ENCODE measurements around the gene COL5A1.
"Not testable (repeated sequence)": the region's sequence is repeated elsewhere in the genome, so short reads cannot be mapped to it uniquely, and the experiment has no call there.

COL5A1 gene

DNA sequence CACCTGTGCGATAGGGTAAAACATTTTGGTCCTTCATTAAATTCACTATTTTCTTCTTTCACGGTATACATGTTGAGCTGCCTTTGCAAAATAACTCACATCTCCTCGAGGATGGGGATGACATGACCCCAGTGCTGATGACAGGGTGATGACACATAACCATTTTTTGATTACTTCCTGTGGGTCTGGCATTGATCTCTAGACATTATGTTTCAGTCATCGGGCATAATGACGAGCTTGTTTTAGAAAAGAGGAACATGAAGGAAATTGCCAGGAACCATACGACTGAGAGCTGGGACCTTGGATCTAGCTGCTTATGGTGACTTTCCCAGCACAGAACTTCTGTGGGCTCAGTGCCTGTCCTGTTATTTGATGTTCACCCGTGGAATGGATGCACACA, 25.2 kb downstream of the COL5A1 start:
- no peaks in the 10 kb centered on the region for H3K27me3 Mint-ChIP-seq (ENCODE audit: low read depth)
- H3K36me3 Mint-ChIP-seq (ENCODE audit: low read depth) = peaks cover 26% of the 10 kb centered on the region
- no peaks in the 10 kb centered on the region for H3K9me3 Mint-ChIP-seq
- peaks cover 39% of the 10 kb centered on the region for H3K4me1 Mint-ChIP-seq
- TF ChIP-seq, protein P1, sequence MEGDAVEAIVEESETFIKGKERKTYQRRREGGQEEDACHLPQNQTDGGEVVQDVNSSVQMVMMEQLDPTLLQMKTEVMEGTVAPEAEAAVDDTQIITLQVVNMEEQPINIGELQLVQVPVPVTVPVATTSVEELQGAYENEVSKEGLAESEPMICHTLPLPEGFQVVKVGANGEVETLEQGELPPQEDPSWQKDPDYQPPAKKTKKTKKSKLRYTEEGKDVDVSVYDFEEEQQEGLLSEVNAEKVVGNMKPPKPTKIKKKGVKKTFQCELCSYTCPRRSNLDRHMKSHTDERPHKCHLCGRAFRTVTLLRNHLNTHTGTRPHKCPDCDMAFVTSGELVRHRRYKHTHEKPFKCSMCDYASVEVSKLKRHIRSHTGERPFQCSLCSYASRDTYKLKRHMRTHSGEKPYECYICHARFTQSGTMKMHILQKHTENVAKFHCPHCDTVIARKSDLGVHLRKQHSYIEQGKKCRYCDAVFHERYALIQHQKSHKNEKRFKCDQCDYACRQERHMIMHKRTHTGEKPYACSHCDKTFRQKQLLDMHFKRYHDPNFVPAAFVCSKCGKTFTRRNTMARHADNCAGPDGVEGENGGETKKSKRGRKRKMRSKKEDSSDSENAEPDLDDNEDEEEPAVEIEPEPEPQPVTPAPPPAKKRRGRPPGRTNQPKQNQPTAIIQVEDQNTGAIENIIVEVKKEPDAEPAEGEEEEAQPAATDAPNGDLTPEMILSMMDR (IDR thresholded peaks at IDR 0.05; ENCODE audit: unreplicated experiment in 3 of 3) = no peak
- H3K27ac Mint-ChIP-seq = no peak overlapping the region
- H3K4me3 Mint-ChIP-seq = no peak overlapping the region

DNA sequence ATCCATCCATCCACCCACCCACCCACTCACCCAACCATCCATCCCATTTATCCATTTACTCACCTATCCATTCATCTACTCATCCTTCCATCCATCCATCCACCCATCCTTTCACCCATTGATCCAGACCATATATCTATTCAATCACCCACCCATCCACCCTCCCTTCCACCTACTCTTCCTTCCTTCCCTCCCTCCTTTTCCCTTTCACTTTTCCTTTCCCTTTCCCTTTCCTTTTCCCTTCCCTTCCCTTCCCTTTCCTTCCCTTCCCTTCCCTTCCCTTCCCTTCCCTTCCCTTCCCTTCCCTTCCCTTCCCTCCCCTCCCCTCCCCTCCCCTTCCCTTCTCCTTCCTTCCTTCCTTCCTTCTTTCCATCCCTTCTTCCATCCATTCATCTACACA, 27.4 kb downstream of the COL5A1 start:
- H3K4me3 Mint-ChIP-seq; H3K27me3 Mint-ChIP-seq (ENCODE audit: low read depth); H3K9me3 Mint-ChIP-seq: not testable (repeated sequence)
- H3K4me1 Mint-ChIP-seq = peaks cover 26% of the 10 kb centered on the region
- peak overlapping the region in 2 of 3 experiments; percentile 28 to 36 for H3K27ac Mint-ChIP-seq
- peaks cover 35% of the 10 kb centered on the region for H3K36me3 Mint-ChIP-seq (ENCODE audit: low read depth)

DNA sequence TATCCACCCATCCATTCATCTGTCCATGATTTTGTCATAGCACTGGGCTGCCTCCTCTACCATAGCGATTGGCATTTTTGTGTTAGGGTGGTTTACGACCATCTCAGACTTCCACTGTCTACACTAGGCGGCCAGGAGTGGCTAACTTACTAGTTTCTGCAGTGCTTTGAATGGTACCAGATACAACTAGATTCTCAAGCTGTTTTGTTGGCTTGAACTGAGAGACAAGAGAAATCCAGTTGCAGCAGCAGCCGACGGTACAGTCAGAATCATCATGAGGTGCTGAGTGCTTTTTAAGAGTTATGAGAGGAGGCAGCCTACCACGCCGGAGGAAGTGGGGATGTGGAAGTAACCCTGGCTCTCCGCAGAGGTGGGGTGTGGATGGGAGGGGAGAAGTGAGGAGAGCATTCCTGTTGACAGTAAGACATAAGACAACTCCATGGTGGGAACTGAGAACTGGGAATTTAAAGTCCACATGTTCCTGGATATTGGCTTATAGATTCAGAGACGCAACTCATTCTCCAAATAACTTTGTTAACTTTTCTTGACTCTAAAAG, 27.9 kb downstream of the COL5A1 start:
- Mint-ChIP-seq H3K27ac (peak overlapping the region in 2 of 3 experiments; percentile 28 to 49), H3K4me3 (no peak overlapping the region), H3K27me3 (ENCODE audit: low read depth) (peaks cover 3% of the 10 kb centered on the region), H3K36me3 (ENCODE audit: low read depth) (peaks cover 35% of the 10 kb centered on the region), H3K9me3 (peaks cover 13% of the 10 kb centered on the region), H3K4me1 (peaks cover 26% of the 10 kb centered on the region)
- TF ChIP-seq, protein P1 (IDR thresholded peaks at IDR 0.05; ENCODE audit: unreplicated experiment in 3 of 3) = no peak

DNA sequence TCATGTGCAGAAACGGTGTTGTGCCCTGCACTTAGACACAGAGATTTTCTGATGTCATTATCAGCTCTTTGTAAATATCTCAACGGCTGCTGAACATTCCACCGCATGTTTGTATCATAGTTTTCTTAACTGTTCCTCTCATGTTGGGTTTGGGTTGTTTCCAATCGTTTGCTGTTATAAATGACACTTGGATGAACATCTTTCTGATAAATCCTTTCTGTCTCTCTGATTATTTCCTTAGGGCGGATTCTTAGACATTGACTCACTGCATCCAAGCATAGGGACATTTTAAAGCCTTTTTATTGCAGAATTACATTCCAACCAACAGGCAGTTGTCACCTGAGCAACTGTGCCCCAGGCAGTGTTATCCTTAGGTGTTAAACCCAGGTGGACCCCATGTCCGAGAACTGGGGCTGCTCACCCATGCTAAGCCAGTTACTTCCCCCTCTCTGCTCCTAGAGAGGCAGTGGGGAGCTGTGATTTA, 28.5 kb downstream of the COL5A1 start:
- Mint-ChIP-seq H3K9me3 (peaks cover 15% of the 10 kb centered on the region), H3K4me3 (no peak overlapping the region), H3K4me1 (peaks cover 26% of the 10 kb centered on the region), H3K36me3 (ENCODE audit: low read depth) (peaks cover 36% of the 10 kb centered on the region), H3K27ac (peak overlapping the region in 2 of 3 experiments; percentile 28 to 49), H3K27me3 (ENCODE audit: low read depth) (peaks cover 3% of the 10 kb centered on the region)
- TF ChIP-seq, protein P1 (IDR thresholded peaks at IDR 0.05; ENCODE audit: unreplicated experiment in 3 of 3) = no peak

DNA sequence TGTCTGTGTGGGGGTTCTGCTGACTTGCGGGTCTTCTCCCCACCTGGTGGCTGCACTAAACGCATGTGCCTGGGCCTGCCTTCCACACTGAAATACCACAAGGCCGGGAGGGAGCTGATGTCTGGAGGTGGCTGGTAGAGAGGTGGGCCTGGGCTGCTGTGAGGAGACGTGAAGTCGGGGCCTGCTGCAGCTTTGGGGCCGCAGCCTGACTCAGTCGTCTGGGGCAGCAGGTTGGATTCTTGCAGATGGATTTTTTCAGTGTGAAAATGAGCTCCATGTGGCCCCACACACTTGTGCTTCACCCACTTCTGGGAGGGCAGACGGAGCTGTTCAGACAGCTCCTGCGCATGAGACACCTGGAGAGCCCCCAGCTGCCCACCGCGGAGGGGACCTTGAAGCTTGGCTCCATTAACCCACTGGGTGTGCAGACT, 29.3 kb downstream of the COL5A1 start:
- Mint-ChIP-seq H3K4me1 (peaks cover 26% of the 10 kb centered on the region), H3K9me3 (peaks cover 21% of the 10 kb centered on the region), H3K4me3 (no peak overlapping the region), H3K27me3 (ENCODE audit: low read depth) (peaks cover 3% of the 10 kb centered on the region), H3K27ac (peak overlapping the region in 2 of 3 experiments; percentile 28 to 53), H3K36me3 (ENCODE audit: low read depth) (peaks cover 36% of the 10 kb centered on the region)
- TF ChIP-seq, protein P1 (IDR thresholded peaks at IDR 0.05; ENCODE audit: unreplicated experiment in 3 of 3) = no peak

DNA sequence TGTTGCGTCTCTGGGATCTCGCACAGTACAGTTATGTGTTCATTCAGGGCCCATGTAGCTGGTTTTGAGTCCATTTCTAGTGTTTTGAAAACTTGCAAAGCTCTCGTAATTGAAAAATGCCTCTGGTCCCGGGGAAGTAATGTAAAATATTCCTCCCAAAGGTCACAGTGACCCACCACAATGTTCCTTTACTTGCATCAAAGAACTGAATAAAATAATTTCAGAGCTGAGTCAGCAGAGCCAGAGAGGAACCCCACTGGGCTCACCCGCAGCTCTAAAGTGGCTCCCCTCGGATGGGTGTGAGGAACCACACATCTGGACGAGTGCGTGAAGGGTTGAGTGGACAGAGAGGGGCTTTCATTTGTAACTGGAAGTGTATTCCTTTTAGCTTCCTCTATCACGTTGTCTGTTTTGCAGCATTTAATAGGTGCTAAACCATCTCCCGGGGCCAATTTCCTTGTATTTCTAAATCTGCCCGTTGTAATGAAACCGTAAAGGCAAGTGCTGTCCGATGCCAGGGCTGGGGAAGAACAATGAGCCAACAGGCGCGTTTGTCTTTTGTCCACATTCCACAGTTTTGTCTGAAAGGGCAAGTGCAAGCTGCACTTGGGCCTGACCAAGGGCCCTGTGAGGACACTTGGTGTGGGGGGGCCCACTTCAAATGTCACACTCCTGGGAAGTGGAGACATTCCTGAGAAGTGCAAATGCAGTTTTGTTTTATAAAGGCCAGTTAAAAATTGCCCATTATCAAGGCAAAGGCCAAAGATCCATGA, 29.9 kb downstream of the COL5A1 start:
- peaks cover 36% of the 10 kb centered on the region for H3K36me3 Mint-ChIP-seq (ENCODE audit: low read depth)
- H3K27me3 Mint-ChIP-seq (ENCODE audit: low read depth) = peaks cover 3% of the 10 kb centered on the region
- peaks cover 22% of the 10 kb centered on the region for H3K9me3 Mint-ChIP-seq
- TF ChIP-seq, protein P1 (IDR thresholded peaks at IDR 0.05; ENCODE audit: unreplicated experiment in 3 of 3) = no peak
- H3K4me1 Mint-ChIP-seq = peaks cover 28% of the 10 kb centered on the region
- no peak overlapping the region for H3K27ac Mint-ChIP-seq
- H3K4me3 Mint-ChIP-seq = no peak overlapping the region

Data from nephron (organoid).